Measurements from ENCODE around the gene TECPR2. TPM values are rescaled to one million over a fixed set of nuclear protein-coding genes. Genes with fewer than 3 reads are reported as not detected.

Gene TECPR2
- total and polyA plus RNA-seq, 2 of the 13 experiments (the other 11 are each of a cell fraction or from before 2014, with no cell fraction given), result 3.5 to 5.7 TPM

- TF ChIP-seq, protein P1, sequence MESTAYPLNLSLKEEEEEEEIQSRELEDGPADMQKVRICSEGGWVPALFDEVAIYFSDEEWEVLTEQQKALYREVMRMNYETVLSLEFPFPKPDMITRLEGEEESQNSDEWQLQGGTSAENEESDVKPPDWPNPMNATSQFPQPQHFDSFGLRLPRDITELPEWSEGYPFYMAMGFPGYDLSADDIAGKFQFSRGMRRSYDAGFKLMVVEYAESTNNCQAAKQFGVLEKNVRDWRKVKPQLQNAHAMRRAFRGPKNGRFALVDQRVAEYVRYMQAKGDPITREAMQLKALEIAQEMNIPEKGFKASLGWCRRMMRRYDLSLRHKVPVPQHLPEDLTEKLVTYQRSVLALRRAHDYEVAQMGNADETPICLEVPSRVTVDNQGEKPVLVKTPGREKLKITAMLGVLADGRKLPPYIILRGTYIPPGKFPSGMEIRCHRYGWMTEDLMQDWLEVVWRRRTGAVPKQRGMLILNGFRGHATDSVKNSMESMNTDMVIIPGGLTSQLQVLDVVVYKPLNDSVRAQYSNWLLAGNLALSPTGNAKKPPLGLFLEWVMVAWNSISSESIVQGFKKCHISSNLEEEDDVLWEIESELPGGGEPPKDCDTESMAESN (CRISPR knock-in tag; conservative IDR thresholded peaks at IDR 0.05), result no peak
- TF ChIP-seq ETV6 (CRISPR knock-in tag; conservative IDR thresholded peaks at IDR 0.05), result no peak
- TF ChIP-seq DPF2 (CRISPR knock-in tag; IDR thresholded peaks at IDR 0.05; ENCODE audit: borderline replicate concordance, low read depth), result no peak
- TF ChIP-seq, protein P2, sequence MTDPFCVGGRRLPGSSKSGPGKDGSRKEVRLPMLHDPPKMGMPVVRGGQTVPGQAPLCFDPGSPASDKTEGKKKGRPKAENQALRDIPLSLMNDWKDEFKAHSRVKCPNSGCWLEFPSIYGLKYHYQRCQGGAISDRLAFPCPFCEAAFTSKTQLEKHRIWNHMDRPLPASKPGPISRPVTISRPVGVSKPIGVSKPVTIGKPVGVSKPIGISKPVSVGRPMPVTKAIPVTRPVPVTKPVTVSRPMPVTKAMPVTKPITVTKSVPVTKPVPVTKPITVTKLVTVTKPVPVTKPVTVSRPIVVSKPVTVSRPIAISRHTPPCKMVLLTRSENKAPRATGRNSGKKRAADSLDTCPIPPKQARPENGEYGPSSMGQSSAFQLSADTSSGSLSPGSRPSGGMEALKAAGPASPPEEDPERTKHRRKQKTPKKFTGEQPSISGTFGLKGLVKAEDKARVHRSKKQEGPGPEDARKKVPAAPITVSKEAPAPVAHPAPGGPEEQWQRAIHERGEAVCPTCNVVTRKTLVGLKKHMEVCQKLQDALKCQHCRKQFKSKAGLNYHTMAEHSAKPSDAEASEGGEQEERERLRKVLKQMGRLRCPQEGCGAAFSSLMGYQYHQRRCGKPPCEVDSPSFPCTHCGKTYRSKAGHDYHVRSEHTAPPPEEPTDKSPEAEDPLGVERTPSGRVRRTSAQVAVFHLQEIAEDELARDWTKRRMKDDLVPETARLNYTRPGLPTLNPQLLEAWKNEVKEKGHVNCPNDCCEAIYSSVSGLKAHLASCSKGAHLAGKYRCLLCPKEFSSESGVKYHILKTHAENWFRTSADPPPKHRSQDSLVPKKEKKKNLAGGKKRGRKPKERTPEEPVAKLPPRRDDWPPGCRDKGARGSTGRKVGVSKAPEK (CRISPR knock-in tag; IDR thresholded peaks at IDR 0.05; ENCODE audit: borderline replicate concordance), result no peak
- TF ChIP-seq GZF1 (CRISPR knock-in tag; IDR thresholded peaks at IDR 0.05), result no peak
- TF ChIP-seq SMAD1 (CRISPR knock-in tag; IDR thresholded peaks at IDR 0.05; ENCODE audit: borderline replicate concordance, low read depth), result no peak
- no peak for TF ChIP-seq GTF2F1 (IDR thresholded peaks at IDR 0.05; ENCODE audit: low read length)
- TF ChIP-seq ZNF598 (CRISPR knock-in tag; IDR thresholded peaks at IDR 0.05; ENCODE audit: borderline replicate concordance), result no peak
- TF ChIP-seq HDAC6 (IDR thresholded peaks at IDR 0.05; ENCODE audit: low read depth, low read length), result no peak
- TF ChIP-seq ZNF790 (CRISPR knock-in tag; IDR thresholded peaks at IDR 0.05; ENCODE audit: borderline replicate concordance), result no peak
- no peak for TF ChIP-seq ETV5 (CRISPR knock-in tag; IDR thresholded peaks at IDR 0.05; ENCODE audit: borderline replicate concordance)
- TF ChIP-seq ZNF280D (CRISPR knock-in tag; IDR thresholded peaks at IDR 0.05), result no peak
- TF ChIP-seq ZFP82 (CRISPR knock-in tag; IDR thresholded peaks at IDR 0.05; ENCODE audit: borderline replicate concordance), result no peak; the same call in none of the 2 replicates
- no peak for TF ChIP-seq IRX3 (CRISPR knock-in tag; IDR thresholded peaks at IDR 0.05; ENCODE audit: borderline replicate concordance, low read depth)
- TF ChIP-seq RELA (CRISPR knock-in tag; IDR thresholded peaks at IDR 0.05), result no peak
- no peak for TF ChIP-seq ZBTB38 (CRISPR knock-in tag; IDR thresholded peaks at IDR 0.05)
- no peak for TF ChIP-seq ZC3H13 (CRISPR knock-in tag; IDR thresholded peaks at IDR 0.05)
- no peak for TF ChIP-seq ZNF619 (CRISPR knock-in tag; IDR thresholded peaks at IDR 0.05)
- no peak for TF ChIP-seq ZNF841 (CRISPR knock-in tag; IDR thresholded peaks at IDR 0.05; ENCODE audit: borderline replicate concordance)
- no peak for TF ChIP-seq ZMAT3 (CRISPR knock-in tag; conservative IDR thresholded peaks at IDR 0.05)
- no peak; the same call in 1 of the 2 replicates for TF ChIP-seq NR1H2 (CRISPR knock-in tag; IDR thresholded peaks at IDR 0.05; ENCODE audit: borderline replicate concordance, low read depth)
- TF ChIP-seq EHMT2 (IDR thresholded peaks at IDR 0.05; ENCODE audit: borderline replicate concordance, low read depth, low read length), result no peak
Observed at GRCh38 chr14:102509746-102510615, 147.2 kb downstream of the TECPR2 start, which contains the start of gene ANKRD9 (continued).
